Measurements from ENCODE around the gene STAG1.
"Not testable (repeated sequence)": the region's sequence is repeated elsewhere in the genome, so short reads cannot be mapped to it uniquely, and the experiment has no call there.

Gene STAG1

DNA sequence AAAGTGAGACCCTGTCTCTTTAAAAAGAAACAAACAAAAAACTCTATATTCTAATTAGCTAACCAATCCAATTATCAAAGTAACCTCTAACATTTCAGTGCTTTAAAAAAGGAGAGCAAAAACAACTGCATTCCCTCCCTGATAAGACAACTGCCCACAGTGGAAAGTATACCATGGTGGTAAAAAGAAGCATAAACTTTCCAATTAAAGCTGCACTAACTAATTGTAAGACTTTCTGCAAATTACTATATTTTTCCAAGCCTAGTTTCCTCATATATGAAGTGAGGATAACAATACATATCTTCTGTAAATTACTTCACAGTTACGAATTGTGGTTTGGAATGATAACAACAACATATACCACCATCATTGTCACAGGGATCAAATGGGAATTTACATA lies 35.5 kb downstream of the STAG1 start:
- Histone ChIP-seq H3K9me3 (ENCODE audit: insufficient read depth, low read depth, low read length) (no peaks in the 10 kb centered on the region), H3K4me3 (ENCODE audit: low read length, poor library complexity, severe bottlenecking) (no peak overlapping the region), H3K9ac (ENCODE audit: low read depth, low read length, poor library complexity, severe bottlenecking) (no peak overlapping the region), H2AFZ (ENCODE audit: low read length) (no peak overlapping the region), H3K4me2 (ENCODE audit: low read depth, low read length, poor library complexity, severe bottlenecking) (no peak overlapping the region), H3K79me2 (ENCODE audit: insufficient read depth, low read length) (peaks cover 93% of the 10 kb centered on the region), H3F3A (ENCODE audit: low read depth) (no peaks in the 10 kb centered on the region), H3K4me1 (ENCODE audit: insufficient read depth, low read length, poor library complexity, severe bottlenecking) (peaks cover 3% of the 10 kb centered on the region), H3K9me2 (replicated peaks; ENCODE audit: low read depth, low read length) (no peaks in the 10 kb centered on the region), H4K20me1 (ENCODE audit: insufficient read depth, low read length, poor library complexity, severe bottlenecking) (peaks cover 20% of the 10 kb centered on the region), H3K27me3 (ENCODE audit: insufficient read depth, low read length, poor library complexity, severe bottlenecking) (no peaks in the 10 kb centered on the region), H3K36me3 (ENCODE audit: insufficient read depth, low read length) (peaks cover 6% of the 10 kb centered on the region; the same call in 1 of the 2 replicates)
- no peak for TF ChIP-seq CTCF (conservative IDR thresholded peaks at IDR 0.05; ENCODE audit: low read length)
- TF ChIP-seq EZH2phosphoT487 (IDR thresholded peaks at IDR 0.05; ENCODE audit: borderline replicate concordance), result no peak

- Histone ChIP-seq H2AFZ (ENCODE audit: low read length) (no peak overlapping the region), H3K9ac (ENCODE audit: low read depth, low read length, poor library complexity, severe bottlenecking) (no peak overlapping the region), H3K4me2 (ENCODE audit: low read depth, low read length, poor library complexity, severe bottlenecking) (no peak overlapping the region), H3K79me2 (ENCODE audit: insufficient read depth, low read length) (peaks cover 94% of the 10 kb centered on the region), H3K9me3 (ENCODE audit: insufficient read depth, low read depth, low read length) (no peaks in the 10 kb centered on the region), H3F3A (ENCODE audit: low read depth) (no peaks in the 10 kb centered on the region), H3K9me2 (replicated peaks; ENCODE audit: low read depth, low read length) (no peaks in the 10 kb centered on the region), H3K4me1 (ENCODE audit: insufficient read depth, low read length, poor library complexity, severe bottlenecking) (peaks cover 3% of the 10 kb centered on the region), H3K36me3 (ENCODE audit: insufficient read depth, low read length) (peaks cover 6% of the 10 kb centered on the region; the same call in 1 of the 2 replicates), H3K4me3 (ENCODE audit: low read length, poor library complexity, severe bottlenecking) (no peak overlapping the region), H3K27me3 (ENCODE audit: insufficient read depth, low read length, poor library complexity, severe bottlenecking) (no peaks in the 10 kb centered on the region), H4K20me1 (ENCODE audit: insufficient read depth, low read length, poor library complexity, severe bottlenecking) (peaks cover 24% of the 10 kb centered on the region)
- TF ChIP-seq CTCF (conservative IDR thresholded peaks at IDR 0.05; ENCODE audit: low read length), result no peak
- no peak for TF ChIP-seq EZH2phosphoT487 (IDR thresholded peaks at IDR 0.05; ENCODE audit: borderline replicate concordance)
Measured at GRCh38 chr3:136714020-136714419, 38.2 kb downstream of the STAG1 start.

DNA sequence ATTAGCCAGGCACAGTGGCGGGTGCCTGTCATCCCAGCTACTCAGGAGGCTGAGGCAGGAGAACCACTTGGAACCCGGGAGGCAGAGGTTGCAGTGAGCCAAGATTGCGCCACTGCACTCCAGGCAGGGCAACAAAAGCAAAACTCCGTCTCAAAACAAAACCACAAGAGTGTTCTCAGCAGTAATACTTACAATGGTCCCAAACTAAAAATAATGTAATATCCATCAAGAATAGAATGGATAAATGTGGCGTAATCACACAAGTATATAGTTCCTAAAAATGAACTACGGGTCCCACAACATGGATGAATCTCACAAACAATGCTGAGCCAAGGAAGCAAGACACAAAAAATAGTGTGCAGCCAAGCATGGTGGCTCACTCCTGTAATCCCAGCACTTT lies 39.2 kb downstream of the STAG1 start:
- H2AFZ ChIP-seq (ENCODE audit: low read length), result no peak overlapping the region

DNA sequence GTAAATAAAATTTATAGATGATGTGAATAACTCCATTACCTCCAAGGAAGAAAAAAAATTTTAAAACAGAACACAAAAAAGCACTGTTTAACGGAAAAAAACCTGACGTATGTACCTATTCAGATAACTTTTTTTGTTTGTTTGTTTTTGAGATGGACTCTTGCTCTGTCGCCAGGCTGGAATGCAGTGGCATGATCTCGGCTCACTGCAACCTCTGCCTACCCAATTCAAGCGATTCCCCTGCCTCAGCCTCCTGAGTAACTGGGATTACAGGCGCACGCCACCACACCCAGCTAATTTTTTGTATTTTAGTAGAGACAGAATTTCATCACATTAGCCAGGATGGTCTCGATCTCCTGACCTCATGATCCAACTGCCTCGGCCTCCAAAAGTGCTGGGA lies 40.3 kb downstream of the STAG1 start:
- Histone ChIP-seq H3K79me2 (ENCODE audit: insufficient read depth, low read length) (peaks cover 94% of the 10 kb centered on the region), H4K20me1 (ENCODE audit: insufficient read depth, low read length, poor library complexity, severe bottlenecking) (peaks cover 11% of the 10 kb centered on the region)
- not testable (repeated sequence) for H3K4me1 ChIP-seq (ENCODE audit: insufficient read depth, low read length, poor library complexity, severe bottlenecking); H3F3A ChIP-seq (ENCODE audit: low read depth); H3K9ac ChIP-seq (ENCODE audit: low read depth, low read length, poor library complexity, severe bottlenecking); H3K36me3 ChIP-seq (ENCODE audit: insufficient read depth, low read length); H2AFZ ChIP-seq (ENCODE audit: low read length); H3K9me2 ChIP-seq (replicated peaks; ENCODE audit: low read depth, low read length); H3K4me3 ChIP-seq (ENCODE audit: low read length, poor library complexity, severe bottlenecking); H3K9me3 ChIP-seq (ENCODE audit: insufficient read depth, low read depth, low read length); H3K27me3 ChIP-seq (ENCODE audit: insufficient read depth, low read length, poor library complexity, severe bottlenecking); H3K4me2 ChIP-seq (ENCODE audit: low read depth, low read length, poor library complexity, severe bottlenecking)

More for the DNA sequence above, 39.2 kb downstream of the STAG1 start:
- Histone ChIP-seq H3K4me2 (ENCODE audit: low read depth, low read length, poor library complexity, severe bottlenecking) (no peak overlapping the region), H3K4me3 (ENCODE audit: low read length, poor library complexity, severe bottlenecking) (no peak overlapping the region), H3K9me2 (replicated peaks; ENCODE audit: low read depth, low read length) (no peaks in the 10 kb centered on the region), H3K9ac (ENCODE audit: low read depth, low read length, poor library complexity, severe bottlenecking) (no peak overlapping the region), H3F3A (ENCODE audit: low read depth) (no peaks in the 10 kb centered on the region), H3K4me1 (ENCODE audit: insufficient read depth, low read length, poor library complexity, severe bottlenecking) (peaks cover 3% of the 10 kb centered on the region), H3K9me3 (ENCODE audit: insufficient read depth, low read depth, low read length) (no peaks in the 10 kb centered on the region), H3K27me3 (ENCODE audit: insufficient read depth, low read length, poor library complexity, severe bottlenecking) (no peaks in the 10 kb centered on the region), H4K20me1 (ENCODE audit: insufficient read depth, low read length, poor library complexity, severe bottlenecking) (peaks cover 16% of the 10 kb centered on the region), H3K36me3 (ENCODE audit: insufficient read depth, low read length) (peaks cover 6% of the 10 kb centered on the region; the same call in 1 of the 2 replicates), H3K79me2 (ENCODE audit: insufficient read depth, low read length) (peaks cover 93% of the 10 kb centered on the region)
- TF ChIP-seq EZH2phosphoT487 (IDR thresholded peaks at IDR 0.05; ENCODE audit: borderline replicate concordance), result no peak
- TF ChIP-seq CTCF (conservative IDR thresholded peaks at IDR 0.05; ENCODE audit: low read length), result no peak

All from Loucy (cell line).